K562 (cell line): ENCODE results near the gene SNRNP70. TPM values are rescaled to one million over a fixed set of nuclear protein-coding genes. Genes with fewer than 3 reads are reported as not detected.

Source experiments
- ASH1L ChIP-seq: fragments of 450-650 bp; IDR thresholded peaks from 2 replicates; pipeline ENCODE4 v1.6.1; 2018; ENCODE audit warnings: borderline replicate concordance, mild to moderate bottlenecking, low read depth; ENCODE audit not compliant: partially characterized antibody
- ERF ChIP-seq: fragments of 450-650 bp; formaldehyde crosslinking; IDR thresholded peaks from 2 replicates; pipeline ENCODE4 v1.4.0; 2020; ENCODE audit warnings: mild to moderate bottlenecking, mixed read lengths
- JUND ChIP-seq, 2 experiments: IDR thresholded peaks; 2 replicates in 1 of 2; 3 replicates in 1 of 2; pipeline ENCODE4 v1.6.1; 2011; ENCODE audit warnings: borderline replicate concordance in 2 of 2, low read depth in 2 of 2, low read length in 2 of 2, improper control_type of control experiment in 1 of 2, missing biosample characterization in 1 of 2, missing genetic modification characterization in 1 of 2, missing genetic modification reagents in 1 of 2
- MEF2A ChIP-seq: IDR thresholded peaks from 2 replicates; pipeline ENCODE4 v1.6.1; 2011; ENCODE audit warnings: low read depth, mild to moderate bottlenecking, low read length, moderate library complexity; ENCODE audit not compliant: control insufficient read depth
- OTX1 ChIP-seq: fragments of 450-650 bp; formaldehyde crosslinking; IDR thresholded peaks from 2 replicates; pipeline ENCODE4 v1.4.0; 2022; ENCODE audit warnings: mild to moderate bottlenecking
- PCBP2 ChIP-seq: fragments of 200-400 bp; formaldehyde crosslinking; IDR thresholded peaks from 2 replicates; pipeline ENCODE4 v1.6.1; 2018; ENCODE audit warnings: low read length, low read depth, mild to moderate bottlenecking, moderate library complexity; ENCODE audit not compliant: poor library complexity, severe bottlenecking
- RBM15 ChIP-seq: fragments of 200-400 bp; formaldehyde crosslinking; IDR thresholded peaks from 2 replicates; pipeline ENCODE4 v1.6.1; 2018; ENCODE audit warnings: mild to moderate bottlenecking, low read length, moderate library complexity; ENCODE audit not compliant: insufficient read depth
- SRF ChIP-seq, 2 experiments: fragments of 250-450, 450-650 bp in 1 of 2; sonication (Bioruptor Pico) in 1 of 2; sonication (generic) in 1 of 2; formaldehyde crosslinking; IDR thresholded peaks; 2 replicates each; pipeline versions ENCODE4 v1.5.0 to v1.5.1; 2020 to 2022; ENCODE audit warnings: mild to moderate bottlenecking in 1 of 2, missing genetic modification reagents in 1 of 2
- SRSF1 ChIP-seq: fragments of 200-400 bp; formaldehyde crosslinking; IDR thresholded peaks from 2 replicates; pipeline ENCODE4 v1.6.1; 2017; ENCODE audit warnings: mild to moderate bottlenecking, low read depth, low read length, moderate library complexity
- ZFP30 ChIP-seq: fragments of 250-450 bp; sonication (Bioruptor Pico); IDR thresholded peaks from 2 replicates; pipeline ENCODE4 v1.8.0; 2022; ENCODE audit warnings: moderate library complexity, mild to moderate bottlenecking, inconsistent platforms, borderline replicate concordance
- ZKSCAN1 ChIP-seq: fragments of 150-350 bp; IDR thresholded peaks from 2 replicates; pipeline ENCODE4 v1.6.1; 2016; ENCODE audit warnings: low read depth, low read length
- ZNF316 ChIP-seq: fragments of 450-650 bp; IDR thresholded peaks from 2 replicates; pipeline ENCODE4 v1.6.1; 2016
- polyA plus RNA-seq, 8 experiments: library from polyadenylated mRNA; depleted of rRNA in 4 of 8; stranded (reverse) in 5 of 8; unstranded in 3 of 8; fragments of >200 nt; fragmentation: Nextera tagmentation in 2 of 8; fragmentation: Illumina TruSeq in 1 of 8; extraction: Ambion mirVana in 2 of 8; extraction: Trizol in 1 of 8; gene quantifications; 2 replicates each; pipeline versions ENCODE4 v1.2.1 to v1.2.3, GENCODE V29; 2011 to 2014; ENCODE audit warnings: inconsistent platforms in 1 of 8, missing spikeins in 1 of 8
- total RNA-seq, 7 experiments: library from RNA; depleted of rRNA in 6 of 7; stranded (reverse); fragments of >200 nt in 6 of 7; fragmentation: Illumina TruSeq in 2 of 7; extraction: Trizol in 2 of 7; gene quantifications; 2 replicates each; pipeline versions ENCODE4 v1.2.1 to v1.2.3, GENCODE V29; 2011 to 2021; ENCODE audit warnings: low replicate concordance in 1 of 7
- TF ChIP-seq, protein P1 (sequence below), 2 experiments: fragments of 450-650 bp; IDR thresholded peaks; 2 replicates each; pipeline ENCODE4 v1.6.1; 2016
- TF ChIP-seq, protein P2 (sequence below): sonication (generic); formaldehyde crosslinking; IDR thresholded peaks from 2 replicates; pipeline ENCODE4 v1.8.1; 2023; ENCODE audit warnings: mild to moderate bottlenecking, missing genetic modification reagents
- TF ChIP-seq, protein P3 (sequence below): fragments of 450-650 bp; IDR thresholded peaks from 2 replicates; pipeline ENCODE4 v1.6.1; 2014; ENCODE audit warnings: low read depth, mild to moderate bottlenecking, moderate library complexity, borderline replicate concordance
- TF ChIP-seq, protein P4 (sequence below), 2 experiments: fragments of 450-650 bp; conservative IDR thresholded peaks; 2 replicates each; pipeline ENCODE4 v1.6.1; 2017; ENCODE audit warnings: mild to moderate bottlenecking in 2 of 2, moderate library complexity in 2 of 2

Gene SNRNP70
- total and polyA plus RNA-seq, 9 of the 15 experiments (the other 6 are each of a cell fraction or from before 2014, with no cell fraction given) = 2.8 to 496 (median 136) TPM

DNA sequence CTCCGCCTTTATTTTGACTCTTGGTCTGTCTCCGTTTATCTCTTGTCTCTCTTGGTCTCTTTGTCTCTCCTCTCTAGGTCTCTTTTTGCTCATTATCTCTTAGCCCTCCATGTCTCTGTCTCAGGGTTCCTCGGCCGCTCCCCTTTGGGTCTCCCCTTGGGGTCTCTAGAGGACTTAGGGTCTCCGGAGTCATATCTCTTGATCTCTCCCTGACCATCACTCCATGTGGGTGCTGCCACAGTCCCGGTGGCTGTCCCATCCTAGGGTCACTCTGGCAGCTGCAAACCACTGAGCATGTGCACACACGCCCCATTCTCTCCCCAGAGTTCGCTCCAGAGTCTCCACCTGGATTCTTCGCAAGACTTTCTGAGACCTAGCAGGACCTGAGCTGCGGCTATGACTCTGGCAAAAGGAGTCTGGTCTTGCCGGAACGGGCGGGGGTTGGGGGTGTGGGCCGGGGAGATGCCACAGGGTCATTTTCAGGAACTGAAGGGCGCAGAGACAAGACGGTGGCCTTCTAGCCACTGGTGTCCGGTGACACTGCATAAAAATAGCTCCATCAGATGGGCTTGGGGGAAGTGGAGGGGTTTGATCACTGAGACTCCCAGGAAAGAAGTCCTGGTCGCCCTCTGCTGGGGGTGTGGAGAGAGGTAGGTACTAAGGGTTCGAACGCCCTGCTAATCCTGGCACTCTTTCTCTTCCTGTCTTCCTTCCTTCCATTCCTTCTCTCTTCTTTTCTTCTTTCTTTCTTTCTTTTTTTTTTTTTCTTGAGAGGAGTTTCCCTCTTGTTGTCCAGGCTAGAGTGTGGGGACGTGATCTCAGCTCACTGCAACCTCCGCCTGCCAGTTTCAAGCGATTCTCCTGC lies 11.5 kb upstream of the SNRNP70 start (continued):
- TF ChIP-seq, protein P1, sequence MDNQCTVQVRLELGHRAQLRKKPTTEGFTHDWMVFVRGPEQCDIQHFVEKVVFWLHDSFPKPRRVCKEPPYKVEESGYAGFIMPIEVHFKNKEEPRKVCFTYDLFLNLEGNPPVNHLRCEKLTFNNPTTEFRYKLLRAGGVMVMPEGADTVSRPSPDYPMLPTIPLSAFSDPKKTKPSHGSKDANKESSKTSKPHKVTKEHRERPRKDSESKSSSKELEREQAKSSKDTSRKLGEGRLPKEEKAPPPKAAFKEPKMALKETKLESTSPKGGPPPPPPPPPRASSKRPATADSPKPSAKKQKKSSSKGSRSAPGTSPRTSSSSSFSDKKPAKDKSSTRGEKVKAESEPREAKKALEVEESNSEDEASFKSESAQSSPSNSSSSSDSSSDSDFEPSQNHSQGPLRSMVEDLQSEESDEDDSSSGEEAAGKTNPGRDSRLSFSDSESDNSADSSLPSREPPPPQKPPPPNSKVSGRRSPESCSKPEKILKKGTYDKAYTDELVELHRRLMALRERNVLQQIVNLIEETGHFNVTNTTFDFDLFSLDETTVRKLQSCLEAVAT (IDR thresholded peaks at IDR 0.05) = peak in 1 of 2 experiments; percentile 67; a peak in 1 of 4 replicates
- TF ChIP-seq RBM15 (no peak), PCBP2 (no peak), ZKSCAN1 (no peak), JUND (IDR thresholded peaks at IDR 0.05; ENCODE audit: borderline replicate concordance, low read depth, low read length) (peak; percentile 32; the same call in 1 of the 2 replicates), JUND (tag; IDR thresholded peaks at IDR 0.05; ENCODE audit: borderline replicate concordance, low read depth, low read length) (peak; percentile 32; the same call in 1 of the 3 replicates), OTX1 (no peak), MEF2A (peak; percentile 74), ASH1L (no peak), ZNF316 (peak; percentile 86), SRSF1 (no peak), ZFP30 (CRISPR knock-in tag) (no peak), ERF (CRISPR knock-in tag) (no peak), SRF (CRISPR knock-in tag; IDR thresholded peaks at IDR 0.05) (no peak)
- TF ChIP-seq, protein P2, sequence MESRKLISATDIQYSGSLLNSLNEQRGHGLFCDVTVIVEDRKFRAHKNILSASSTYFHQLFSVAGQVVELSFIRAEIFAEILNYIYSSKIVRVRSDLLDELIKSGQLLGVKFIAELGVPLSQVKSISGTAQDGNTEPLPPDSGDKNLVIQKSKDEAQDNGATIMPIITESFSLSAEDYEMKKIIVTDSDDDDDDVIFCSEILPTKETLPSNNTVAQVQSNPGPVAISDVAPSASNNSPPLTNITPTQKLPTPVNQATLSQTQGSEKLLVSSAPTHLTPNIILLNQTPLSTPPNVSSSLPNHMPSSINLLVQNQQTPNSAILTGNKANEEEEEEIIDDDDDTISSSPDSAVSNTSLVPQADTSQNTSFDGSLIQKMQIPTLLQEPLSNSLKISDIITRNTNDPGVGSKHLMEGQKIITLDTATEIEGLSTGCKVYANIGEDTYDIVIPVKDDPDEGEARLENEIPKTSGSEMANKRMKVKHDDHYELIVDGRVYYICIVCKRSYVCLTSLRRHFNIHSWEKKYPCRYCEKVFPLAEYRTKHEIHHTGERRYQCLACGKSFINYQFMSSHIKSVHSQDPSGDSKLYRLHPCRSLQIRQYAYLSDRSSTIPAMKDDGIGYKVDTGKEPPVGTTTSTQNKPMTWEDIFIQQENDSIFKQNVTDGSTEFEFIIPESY (CRISPR knock-in tag) = no peak
- TF ChIP-seq, protein P3, sequence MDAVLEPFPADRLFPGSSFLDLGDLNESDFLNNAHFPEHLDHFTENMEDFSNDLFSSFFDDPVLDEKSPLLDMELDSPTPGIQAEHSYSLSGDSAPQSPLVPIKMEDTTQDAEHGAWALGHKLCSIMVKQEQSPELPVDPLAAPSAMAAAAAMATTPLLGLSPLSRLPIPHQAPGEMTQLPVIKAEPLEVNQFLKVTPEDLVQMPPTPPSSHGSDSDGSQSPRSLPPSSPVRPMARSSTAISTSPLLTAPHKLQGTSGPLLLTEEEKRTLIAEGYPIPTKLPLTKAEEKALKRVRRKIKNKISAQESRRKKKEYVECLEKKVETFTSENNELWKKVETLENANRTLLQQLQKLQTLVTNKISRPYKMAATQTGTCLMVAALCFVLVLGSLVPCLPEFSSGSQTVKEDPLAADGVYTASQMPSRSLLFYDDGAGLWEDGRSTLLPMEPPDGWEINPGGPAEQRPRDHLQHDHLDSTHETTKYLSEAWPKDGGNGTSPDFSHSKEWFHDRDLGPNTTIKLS = no peak
- TF ChIP-seq, protein P4, sequence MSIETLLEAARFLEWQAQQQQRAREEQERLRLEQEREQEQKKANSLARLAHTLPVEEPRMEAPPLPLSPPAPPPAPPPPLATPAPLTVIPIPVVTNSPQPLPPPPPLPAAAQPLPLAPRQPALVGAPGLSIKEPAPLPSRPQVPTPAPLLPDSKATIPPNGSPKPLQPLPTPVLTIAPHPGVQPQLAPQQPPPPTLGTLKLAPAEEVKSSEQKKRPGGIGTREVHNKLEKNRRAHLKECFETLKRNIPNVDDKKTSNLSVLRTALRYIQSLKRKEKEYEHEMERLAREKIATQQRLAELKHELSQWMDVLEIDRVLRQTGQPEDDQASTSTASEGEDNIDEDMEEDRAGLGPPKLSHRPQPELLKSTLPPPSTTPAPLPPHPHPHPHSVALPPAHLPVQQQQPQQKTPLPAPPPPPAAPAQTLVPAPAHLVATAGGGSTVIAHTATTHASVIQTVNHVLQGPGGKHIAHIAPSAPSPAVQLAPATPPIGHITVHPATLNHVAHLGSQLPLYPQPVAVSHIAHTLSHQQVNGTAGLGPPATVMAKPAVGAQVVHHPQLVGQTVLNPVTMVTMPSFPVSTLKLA (conservative IDR thresholded peaks at IDR 0.05) = peak in 1 of 2 experiments; percentile 40; a peak in 2 of 4 replicates
